K562 (cell line): Measurements from ENCODE around the gene SH2D7.

Experiments used
- ATF2 ChIP-seq: sonication (generic); formaldehyde crosslinking; IDR thresholded peaks from 2 replicates; pipeline ENCODE4 v1.8.1; 2022; ENCODE audit warnings: missing genetic modification reagents
- BRF2 ChIP-seq: IDR thresholded peaks from 3 replicates; pipeline ENCODE4 v1.6.1; 2011; ENCODE audit warnings: borderline replicate concordance, mild to moderate bottlenecking; ENCODE audit not compliant: insufficient read length, insufficient read depth
- CTCF ChIP-seq, 3 experiments: IDR thresholded peaks in 2 of 3; conservative IDR thresholded peaks in 1 of 3; 2 replicates each; pipeline ENCODE4 v1.5.1; 2011 to 2012; ENCODE audit warnings: low read length in 3 of 3, mild to moderate bottlenecking in 3 of 3, control low read depth in 2 of 3, improper control_type of control experiment in 1 of 3, inconsistent platforms in 1 of 3, low read depth in 1 of 3, mixed read lengths in 1 of 3, moderate library complexity in 1 of 3; ENCODE audit not compliant: insufficient read depth in 2 of 3
- EZH2 ChIP-seq: IDR thresholded peaks from 2 replicates; pipeline ENCODE4 v1.6.1; 2012; ENCODE audit warnings: low read depth, mild to moderate bottlenecking, inconsistent platforms, low read length, borderline replicate concordance
- HMG20B ChIP-seq: fragments of 250-450 bp; sonication (Bioruptor Pico); IDR thresholded peaks from 2 replicates; pipeline ENCODE4 v1.5.0; 2021; ENCODE audit warnings: mild to moderate bottlenecking
- IRF2 ChIP-seq: sonication (generic); formaldehyde crosslinking; IDR thresholded peaks from 2 replicates; pipeline ENCODE4 v1.8.1; 2022; ENCODE audit warnings: mild to moderate bottlenecking, missing genetic modification reagents
- MCM7 ChIP-seq, 2 experiments: fragments of 450-650 bp; IDR thresholded peaks; 2 replicates each; pipeline ENCODE4 v1.6.1; 2016 to 2018
- MECOM ChIP-seq: fragments of 250-450 bp; sonication (Bioruptor Pico); IDR thresholded peaks from 2 replicates; pipeline ENCODE4 v1.8.0; 2022; ENCODE audit warnings: inconsistent platforms
- OTX1 ChIP-seq: fragments of 450-650 bp; formaldehyde crosslinking; IDR thresholded peaks from 2 replicates; pipeline ENCODE4 v1.4.0; 2022; ENCODE audit warnings: mild to moderate bottlenecking
- RAD21 ChIP-seq, 2 experiments: fragments of 250-450 bp in 1 of 2; fragments of 450-650 bp in 1 of 2; sonication (Bioruptor Pico) in 1 of 2; formaldehyde crosslinking in 1 of 2; IDR thresholded peaks in 1 of 2; conservative IDR thresholded peaks in 1 of 2; 2 replicates each; pipeline versions ENCODE4 v1.4.0 to v1.8.0; 2020 to 2022; ENCODE audit warnings: mild to moderate bottlenecking in 2 of 2, moderate library complexity in 1 of 2
- SPI1 ChIP-seq: IDR thresholded peaks from 2 replicates; pipeline ENCODE4 v1.6.1; 2011; ENCODE audit warnings: low read depth, low read length, control low read depth, borderline replicate concordance
- TAF15 ChIP-seq: fragments of 200-400 bp; formaldehyde crosslinking; IDR thresholded peaks from 2 replicates; pipeline ENCODE4 v1.6.1; 2017; ENCODE audit warnings: mild to moderate bottlenecking, low read depth, low read length, moderate library complexity

- TF ChIP-seq ATF2 (CRISPR knock-in tag) (no peak), TAF15 (no peak), SPI1 (no peak), MCM7 (IDR thresholded peaks at IDR 0.05) (no peak), RAD21 (CRISPR knock-in tag; conservative IDR thresholded peaks at IDR 0.05 in 1 of 2, IDR thresholded peaks at IDR 0.05 in 1 of 2) (no peak), CTCF (IDR thresholded peaks at IDR 0.05 in 2 of 3, conservative IDR thresholded peaks at IDR 0.05 in 1 of 3; ENCODE audit: insufficient read depth in 2 of 3, low read depth in 1 of 3, low read length in 3 of 3) (no peak), OTX1 (no peak), HMG20B (CRISPR knock-in tag) (no peak), MECOM (CRISPR knock-in tag) (no peak), IRF2 (CRISPR knock-in tag) (no peak), BRF2 (no peak), EZH2 (no peak)
Observed at GRCh38 chr15:78049691-78050440, 42.5 kb upstream of the SH2D7 start.
